HG03571 (cell line): ENCODE results near the gene ERCC4.
"Not testable (repeated sequence)": the region's sequence is repeated elsewhere in the genome, so short reads cannot be mapped to it uniquely, and the experiment has no call there.

ENCODE experiments used
- ATAC-seq: cut with Tn5 transposase; IDR thresholded peaks from one replicate; pipeline ENCODE4 v1.9.1; 2021; ENCODE audit not compliant: unreplicated experiment

Gene ERCC4

GRCh38 chr16:13919683-13920509 lies at the start of gene ERCC4:
Gene ERCC4, plus strand, starts transcription at chr16:13920154. Its CDS starts 12 bp downstream, at chr16:13920166.
- ATAC-seq, result peak; percentile 96

DNA sequence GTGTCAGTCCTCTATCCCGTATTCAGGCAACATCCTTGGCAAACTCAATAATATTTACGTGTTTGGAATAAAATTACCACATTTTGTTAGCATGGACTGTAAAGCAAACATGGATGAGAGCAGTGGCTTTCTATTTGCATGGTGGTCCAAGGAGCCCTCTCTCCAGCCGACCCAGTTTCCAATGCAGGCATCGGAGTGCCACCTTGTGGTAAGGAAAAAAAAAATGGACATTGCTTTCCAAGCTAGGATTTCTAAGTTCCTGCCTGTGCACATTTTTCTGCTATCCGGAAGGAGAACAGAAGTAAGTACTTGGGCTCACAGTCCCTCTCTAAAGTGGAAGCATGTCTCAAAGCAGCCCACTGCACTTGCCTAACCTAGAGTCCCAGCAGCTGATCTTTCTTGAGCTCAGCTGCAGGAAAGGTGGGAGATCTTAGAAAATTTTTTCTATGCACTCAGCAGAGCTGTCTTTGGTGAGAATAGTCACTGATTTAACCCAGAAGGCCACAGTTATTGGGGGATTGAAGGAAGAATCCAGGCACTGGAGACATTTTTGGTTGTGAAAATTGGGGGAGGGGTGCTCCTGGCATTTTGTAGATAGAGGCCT lies 46.0 kb upstream of the ERCC4 start:
- ATAC-seq, result no peak

DNA sequence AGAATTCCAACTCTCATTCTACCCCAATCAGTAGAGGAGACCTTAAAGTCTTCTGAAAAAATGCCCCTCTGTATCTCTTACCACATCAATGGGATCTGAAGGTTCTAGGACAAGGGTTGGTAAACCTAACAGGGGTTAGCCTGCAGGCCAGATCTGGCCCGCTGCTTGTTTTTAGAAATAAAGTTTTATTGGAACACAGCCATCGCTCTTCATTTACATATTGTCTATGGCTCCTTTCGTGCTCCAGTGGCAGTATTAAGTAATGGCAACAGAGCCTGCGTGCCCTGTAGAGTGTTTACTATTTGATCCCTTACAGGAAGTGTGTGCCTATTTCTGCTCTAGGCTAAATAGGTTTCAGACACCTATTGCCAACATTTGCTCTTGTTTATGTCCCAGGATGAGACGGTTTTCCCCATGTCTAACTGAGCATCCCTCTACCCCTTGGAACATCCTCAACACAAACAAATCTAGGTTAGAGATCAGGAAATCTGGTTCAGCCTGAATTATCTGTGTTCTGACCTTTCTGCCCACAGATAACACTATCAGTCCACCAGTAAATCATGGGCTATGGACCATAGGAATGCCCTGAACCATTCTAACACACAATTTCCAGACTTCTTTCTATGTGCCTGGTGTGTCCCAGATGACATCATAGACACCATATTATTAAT lies 44.2 kb upstream of the ERCC4 start:
- ATAC-seq, result no peak

GRCh38 chr16:13883276-13883675 lies 36.7 kb upstream of the ERCC4 start:
- ATAC-seq, result no peak

DNA sequence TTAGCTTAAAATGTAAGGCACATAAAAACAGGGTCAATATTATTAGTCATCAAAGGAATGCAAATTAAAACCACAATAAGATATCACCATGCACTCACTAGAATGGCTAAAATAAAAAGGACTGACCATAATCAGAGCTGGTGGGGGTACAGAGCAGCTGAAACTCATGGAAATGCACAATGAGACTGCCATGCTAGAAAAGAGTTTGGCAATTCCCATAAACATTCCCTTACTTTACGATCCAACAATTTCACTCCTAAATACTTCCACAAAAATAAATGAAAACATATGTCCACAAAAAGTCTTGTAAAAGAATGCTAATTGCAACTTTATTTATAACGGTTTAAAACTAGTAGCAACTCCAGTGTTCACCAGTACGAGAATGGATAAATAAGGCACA lies 36.1 kb upstream of the ERCC4 start:
- ATAC-seq, result no peak

- ATAC-seq, result no peak
Measured at GRCh38 chr16:13885700-13886099, 34.3 kb upstream of the ERCC4 start.

DNA sequence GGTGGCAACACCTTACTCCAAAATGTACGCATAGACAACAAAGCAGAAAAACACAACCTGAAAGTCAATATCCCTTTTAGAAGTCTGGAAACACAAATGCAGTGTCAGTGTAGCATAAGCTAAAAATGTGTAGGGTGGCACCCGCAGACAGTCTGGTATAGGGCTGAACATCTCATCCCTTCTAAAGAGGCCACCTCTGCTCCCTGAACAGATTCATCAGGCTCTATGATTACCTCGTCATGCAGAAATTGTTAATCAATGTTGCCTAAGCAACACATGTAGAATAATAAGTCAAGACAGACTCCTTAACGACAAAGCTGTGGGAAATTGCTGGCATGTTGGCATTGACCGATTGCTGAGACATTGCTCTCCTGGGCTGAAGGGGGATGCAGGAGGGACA lies 33.3 kb upstream of the ERCC4 start:
- ATAC-seq, result no peak

DNA sequence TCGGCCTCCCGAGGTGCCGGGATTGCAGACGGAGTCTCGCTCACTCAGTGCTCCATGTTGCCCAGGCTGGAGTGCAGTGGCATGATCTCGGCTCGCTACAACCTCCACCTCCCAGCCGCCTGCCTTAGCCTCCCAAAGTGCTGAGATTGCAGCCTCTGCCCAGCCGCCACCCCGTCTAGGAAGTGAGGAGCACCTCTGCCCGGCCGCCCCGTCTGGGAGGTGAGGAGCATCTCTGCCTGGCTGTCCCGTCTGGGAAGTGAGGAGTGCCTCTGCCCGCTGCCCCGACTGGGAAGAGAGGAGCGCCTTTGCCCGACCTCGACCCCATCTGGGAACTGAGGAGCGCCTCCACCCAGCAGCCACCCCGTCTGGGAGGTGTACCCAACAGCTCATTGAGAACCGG lies 30.6 kb upstream of the ERCC4 start:
- not testable (repeated sequence) for ATAC-seq

GRCh38 chr16:13892301-13892700 lies 27.7 kb upstream of the ERCC4 start:
- no peak for ATAC-seq

GRCh38 chr16:13895516-13895915 lies 24.4 kb upstream of the ERCC4 start:
- ATAC-seq, result no peak

DNA sequence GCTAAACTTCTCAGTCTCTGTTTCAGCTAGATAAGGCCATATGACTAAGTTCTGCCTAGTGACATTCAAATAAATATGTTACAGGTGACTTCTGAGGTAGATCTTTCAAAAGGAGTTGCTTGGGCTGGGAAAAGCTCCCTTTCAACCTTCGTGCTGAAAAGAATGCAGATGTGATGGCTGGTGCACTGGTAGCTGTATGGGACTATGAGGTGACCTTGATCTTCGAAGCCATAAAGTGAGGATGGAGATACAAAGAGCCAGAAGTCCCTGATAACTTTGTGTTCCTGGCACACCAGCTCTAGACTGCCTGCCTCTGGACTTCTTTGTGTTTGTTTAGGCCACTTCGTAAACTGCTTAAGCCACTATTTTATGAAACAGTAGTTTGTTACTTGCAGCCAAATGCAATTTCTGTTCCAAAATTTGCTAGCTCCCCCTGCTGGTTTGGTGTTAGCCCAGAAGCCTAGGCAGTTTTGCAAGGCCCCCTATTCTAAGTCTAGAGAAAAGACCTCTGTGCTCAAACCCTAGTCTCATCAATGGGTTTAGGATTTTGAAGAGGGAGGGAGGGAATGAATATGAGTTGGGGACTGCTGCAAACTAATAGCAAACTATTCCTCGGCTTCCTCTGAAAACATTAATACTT lies 23.3 kb upstream of the ERCC4 start:
- ATAC-seq, result no peak

DNA sequence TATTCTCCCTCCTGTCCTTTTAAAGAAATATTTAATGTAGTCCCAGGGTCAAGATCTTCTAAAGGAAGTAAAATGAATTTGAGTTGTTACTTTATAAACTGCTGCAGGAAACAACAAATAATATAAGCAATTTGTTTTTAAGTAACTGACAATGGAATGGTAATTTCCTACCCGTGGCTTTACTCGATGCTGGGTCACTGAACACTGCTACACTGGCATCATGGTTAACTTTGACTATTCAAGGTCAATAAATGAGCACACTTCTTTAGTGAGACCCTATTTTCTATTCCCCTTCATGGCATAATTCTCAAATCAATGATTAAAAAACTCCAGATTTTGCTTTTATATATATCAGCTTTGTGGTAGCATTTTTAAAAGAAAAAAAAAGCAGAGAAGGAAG lies 22.1 kb upstream of the ERCC4 start:
- ATAC-seq, result no peak

DNA sequence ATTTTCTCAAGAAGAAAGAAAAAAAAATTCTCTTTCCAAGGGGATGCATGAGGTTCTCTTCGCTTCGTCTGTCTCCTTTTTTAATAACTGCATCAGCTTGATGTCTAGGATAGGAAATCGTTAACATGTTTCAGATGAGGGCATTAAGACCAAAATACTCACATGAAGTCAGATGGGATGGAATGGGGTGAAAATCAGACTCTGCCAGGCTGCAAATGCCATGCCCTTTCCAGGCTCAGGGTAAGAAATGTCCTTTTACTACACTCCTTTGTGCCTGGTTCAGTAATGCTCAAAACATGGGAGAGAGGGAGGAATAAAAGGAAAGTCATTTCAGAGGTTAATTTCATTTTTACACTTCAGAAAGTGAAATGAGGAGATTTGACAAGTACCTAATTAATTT lies 21.7 kb upstream of the ERCC4 start:
- no peak for ATAC-seq

- no peak for ATAC-seq
Measured at GRCh38 chr16:13902052-13902451, 17.9 kb upstream of the ERCC4 start.

- ATAC-seq, result no peak
Measured at GRCh38 chr16:13902677-13903076, 17.3 kb upstream of the ERCC4 start.

- no peak for ATAC-seq
Measured at GRCh38 chr16:13904179-13904691, 15.7 kb upstream of the ERCC4 start.

DNA sequence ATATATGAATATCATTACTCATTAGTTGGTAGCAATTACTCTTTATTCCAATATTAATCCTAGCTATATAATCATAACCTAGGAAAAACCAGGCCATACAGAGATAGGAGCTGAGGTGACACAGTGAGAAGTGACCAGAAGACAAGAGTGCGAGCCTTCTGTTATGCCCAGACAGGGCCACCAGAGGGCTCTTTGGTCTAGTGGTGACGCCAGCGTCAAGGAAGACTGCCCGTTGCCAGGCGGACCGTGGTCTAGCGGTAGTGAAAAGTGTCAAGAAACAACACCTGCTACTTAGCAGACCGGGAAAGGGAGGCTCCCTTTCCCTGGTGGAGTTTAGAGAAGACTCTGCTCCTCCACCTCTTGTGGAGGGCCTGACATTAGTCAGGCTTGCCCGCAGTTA lies 15.1 kb upstream of the ERCC4 start:
- ATAC-seq, result not testable (repeated sequence)

DNA sequence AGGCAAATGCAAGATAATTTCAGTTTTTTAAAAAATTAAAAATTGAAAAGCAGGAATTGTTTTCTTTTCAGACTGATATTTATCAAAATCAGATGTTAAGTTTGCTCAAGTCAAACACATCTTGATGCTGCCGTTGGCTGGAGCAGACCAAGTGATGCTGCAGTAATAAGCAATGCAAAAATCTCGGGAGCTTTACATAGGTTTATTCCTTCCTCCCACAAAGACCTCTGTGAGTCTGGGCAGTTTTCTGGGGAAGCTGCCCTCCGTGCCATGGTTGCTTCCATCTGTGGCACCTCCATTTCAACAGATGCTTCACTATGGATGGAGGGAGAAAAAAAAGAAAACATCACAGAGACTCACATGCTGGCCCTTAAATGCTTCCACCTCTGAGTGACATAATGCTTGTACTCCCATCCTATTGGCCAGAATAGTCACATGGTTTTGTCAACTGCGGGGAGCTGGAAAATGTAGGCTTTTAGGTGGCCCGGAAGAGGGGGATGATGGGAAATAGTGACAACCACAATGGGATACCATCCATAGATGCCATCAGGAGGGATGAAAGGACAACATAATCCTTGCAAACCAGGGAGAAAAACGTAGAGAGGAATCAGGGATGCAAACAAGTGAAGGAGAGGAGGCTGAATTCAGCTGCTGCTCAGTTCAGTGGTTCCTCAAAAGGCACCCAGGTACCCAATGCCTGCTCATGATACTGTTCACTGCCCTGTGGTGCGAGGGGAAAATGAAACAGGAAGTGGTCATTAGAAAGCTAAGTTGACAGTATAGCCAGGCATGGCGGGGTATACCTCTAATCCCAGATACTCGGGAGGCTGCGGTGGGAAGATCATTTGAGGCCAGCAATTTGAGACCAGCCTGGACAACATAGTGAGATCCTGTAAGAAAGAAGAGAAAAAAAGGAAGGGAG lies 13.5 kb upstream of the ERCC4 start:
- no peak for ATAC-seq

- no peak for ATAC-seq
Measured at GRCh38 chr16:13907431-13907830, 12.5 kb upstream of the ERCC4 start.

- ATAC-seq, result no peak
Measured at GRCh38 chr16:13909069-13909468, 10.9 kb upstream of the ERCC4 start.
